22Rv1 (cell line): ENCODE data around the gene NECAB2.

ENCODE experiments used
- CTCF ChIP-seq: fragments of 450-650 bp; IDR thresholded peaks from 2 replicates; pipeline ENCODE4 v1.5.1; 2017; ENCODE audit warnings: mild to moderate bottlenecking
- ZFX ChIP-seq: fragments of 450-650 bp; IDR thresholded peaks from 2 replicates; pipeline ENCODE4 v1.6.1; 2017; ENCODE audit warnings: antibody characterized with exemption, borderline replicate concordance

GRCh38 chr16:84027625-84028024 is 59.6 kb downstream of the NECAB2 start:
- TF ChIP-seq CTCF: no peak
- TF ChIP-seq ZFX: no peak
